GM23338 (cell line): ENCODE measurements around the gene ADCY1.

Experiments used
- CREB1 ChIP-seq: fragments of 250-450 bp; sonication (Bioruptor Pico); IDR thresholded peaks from 2 replicates; pipeline ENCODE4 v1.5.0; 2020; ENCODE audit warnings: low read depth, mild to moderate bottlenecking, moderate library complexity
- CTCF ChIP-seq, 2 experiments: fragments of 200-600 bp in 1 of 2; sonication (generic) in 1 of 2; conservative IDR thresholded peaks; 2 replicates each; pipeline versions ENCODE4 v1.5.1 to v1.6.1; 2016 to 2017; ENCODE audit warnings: antibody characterized with exemption in 2 of 2, low read depth in 2 of 2, mild to moderate bottlenecking in 2 of 2, moderate library complexity in 1 of 2
- ETS1 ChIP-seq: IDR thresholded peaks from 2 replicates; pipeline ENCODE4 v1.6.1; 2016; ENCODE audit warnings: antibody characterized with exemption
- EZH2 ChIP-seq: fragments of 200-600 bp; sonication (generic); IDR thresholded peaks from one replicate; pipeline ENCODE4 v1.8.0; 2017; ENCODE audit warnings: antibody characterized with exemption, mild to moderate bottlenecking, low read depth; ENCODE audit not compliant: unreplicated experiment
- EZH2phosphoT487 ChIP-seq: fragments of 200-600 bp; sonication (generic); IDR thresholded peaks from one replicate; pipeline ENCODE4 v1.8.1; 2018; ENCODE audit warnings: antibody characterized with exemption; ENCODE audit not compliant: unreplicated experiment
- JUNB ChIP-seq: IDR thresholded peaks from one replicate; pipeline ENCODE4 v1.6.1; 2016; ENCODE audit warnings: antibody characterized with exemption; ENCODE audit not compliant: unreplicated experiment
- NANOG ChIP-seq: IDR thresholded peaks from 2 replicates; pipeline ENCODE4 v1.6.1; 2016; ENCODE audit warnings: antibody characterized with exemption, borderline replicate concordance
- POLR2AphosphoS5 ChIP-seq: IDR thresholded peaks from 2 replicates; pipeline ENCODE4 v1.6.1; 2016; ENCODE audit warnings: antibody characterized with exemption, low read depth
- REST ChIP-seq: IDR thresholded peaks from one replicate; pipeline ENCODE4 v1.6.1; 2018; ENCODE audit warnings: antibody characterized with exemption; ENCODE audit not compliant: unreplicated experiment
- STAT1 ChIP-seq: IDR thresholded peaks from one replicate; pipeline ENCODE4 v1.6.1; 2016; ENCODE audit warnings: antibody characterized with exemption; ENCODE audit not compliant: unreplicated experiment
- ZNF114 ChIP-seq: fragments of 250-450 bp; sonication (Bioruptor Pico); IDR thresholded peaks from 2 replicates; pipeline ENCODE4 v1.5.0; 2020; ENCODE audit warnings: mild to moderate bottlenecking, moderate library complexity
- ZNF331 ChIP-seq: fragments of 250-450 bp; sonication (Bioruptor Pico); IDR thresholded peaks from 2 replicates; pipeline ENCODE4 v1.5.0; 2020; ENCODE audit warnings: low read depth, mild to moderate bottlenecking, moderate library complexity
- ZNF462 ChIP-seq: fragments of 250-450 bp; sonication (Bioruptor Pico); IDR thresholded peaks from 2 replicates; pipeline ENCODE4 v1.5.0; 2020; ENCODE audit warnings: mild to moderate bottlenecking, moderate library complexity

- no peak for TF ChIP-seq CTCF (conservative IDR thresholded peaks at IDR 0.05; ENCODE audit: low read depth in 2 of 2)
- TF ChIP-seq EZH2phosphoT487, result no peak
- no peak for TF ChIP-seq POLR2AphosphoS5
- TF ChIP-seq NANOG, result no peak
- no peak for TF ChIP-seq CREB1 (CRISPR knock-in tag)
- no peak for TF ChIP-seq REST
- TF ChIP-seq EZH2, result no peak
- no peak for TF ChIP-seq JUNB
- no peak for TF ChIP-seq ZNF331 (CRISPR knock-in tag)
- no peak for TF ChIP-seq STAT1
- TF ChIP-seq ETS1, result no peak
- TF ChIP-seq ZNF114 (CRISPR knock-in tag), result no peak
- TF ChIP-seq ZNF462, result no peak
These were observed 15.9 kb downstream of the ADCY1 start for GRCh38 chr7:45589915-45590678.
